CD14-positive monocyte (primary cell): Measurements from ENCODE around the gene FNDC1. TPM values are rescaled to one million over a fixed set of nuclear protein-coding genes. Genes with fewer than 3 reads are reported as not detected.

ENCODE experiments used
- DNase-seq, 3 donors: peaks; one replicate each; pipeline ENCODE4 v3.0.0-alpha.2; 2011 to 2022
- H2AFZ ChIP-seq: 2 replicates; pipeline ENCODE4 v1.6.0; 2012; ENCODE audit warnings: mild to moderate bottlenecking, low read depth, low read length, inconsistent platforms; ENCODE audit not compliant: insufficient read depth, poor library complexity, severe bottlenecking
- H3K27ac ChIP-seq, 2 donors: 1 replicate in 1 of 2; 2 replicates in 1 of 2; pipeline ENCODE4 v1.5.1; 2012 to 2013; ENCODE audit warnings: low read length in 2 of 2, control low read depth in 1 of 2, inconsistent platforms in 1 of 2, low read depth in 1 of 2, mild to moderate bottlenecking in 1 of 2
- H3K27me3 ChIP-seq, 2 donors: one replicate each; pipeline versions ENCODE4 v1.6.0 to v1.6.1; 2011 to 2013; ENCODE audit warnings: low read length in 2 of 2; ENCODE audit not compliant: control insufficient read depth in 2 of 2, insufficient read depth in 2 of 2
- H3K36me3 ChIP-seq, 2 donors: replicated peaks in 1 of 2; 1 replicate in 1 of 2; 2 replicates in 1 of 2; pipeline versions ENCODE4 v1.5.1 to v1.6.1; 2012 to 2013; ENCODE audit warnings: low read length in 2 of 2, control low read depth in 1 of 2, inconsistent platforms in 1 of 2, mild to moderate bottlenecking in 1 of 2; ENCODE audit not compliant: insufficient read depth in 2 of 2, control insufficient read depth in 1 of 2
- H3K4me1 ChIP-seq, 2 donors: 1 replicate in 1 of 2; 2 replicates in 1 of 2; pipeline versions ENCODE4 v1.5.1 to v1.6.1; 2012 to 2013; ENCODE audit warnings: low read length in 2 of 2, control low read depth in 1 of 2, inconsistent platforms in 1 of 2, mild to moderate bottlenecking in 1 of 2, moderate library complexity in 1 of 2; ENCODE audit not compliant: insufficient read depth in 2 of 2, control insufficient read depth in 1 of 2
- H3K4me2 ChIP-seq: replicated peaks from 2 replicates; pipeline ENCODE3; 2012; ENCODE audit warnings: low read length, moderate library complexity, mild to moderate bottlenecking; ENCODE audit not compliant: poor library complexity, severe bottlenecking; ENCODE audit errors: extremely low read depth
- H3K4me3 ChIP-seq, 3 experiments: fragments of 200-600 bp in 1 of 3; sonication (generic) in 1 of 3; replicated peaks in 1 of 3; 1 replicate in 2 of 3; 2 replicates in 1 of 3; pipeline ENCODE4 v1.5.1; 2011 to 2013; ENCODE audit warnings: low read length in 3 of 3, mild to moderate bottlenecking in 3 of 3, control low read depth in 2 of 3, low read depth in 2 of 3, inconsistent platforms in 1 of 3, moderate library complexity in 1 of 3
- H3K79me2 ChIP-seq: 2 replicates; pipeline ENCODE4 v1.6.0; 2012; ENCODE audit warnings: mild to moderate bottlenecking, control low read depth, inconsistent platforms, low read length, moderate library complexity; ENCODE audit not compliant: insufficient read depth
- H3K9ac ChIP-seq: 2 replicates; pipeline ENCODE4 v1.6.0; 2017; ENCODE audit warnings: low read length, mild to moderate bottlenecking; ENCODE audit not compliant: insufficient read depth, poor library complexity, severe bottlenecking
- H3K9me3 ChIP-seq, 2 donors: replicated peaks in 1 of 2; 1 replicate in 1 of 2; 2 replicates in 1 of 2; pipeline versions ENCODE4 v1.5.1 to v1.6.1; 2012 to 2013; ENCODE audit warnings: low read length in 2 of 2, control low read depth in 1 of 2; ENCODE audit not compliant: control insufficient read depth in 1 of 2, insufficient read depth in 1 of 2
- H4K20me1 ChIP-seq: 2 replicates; pipeline ENCODE4 v1.6.0; 2012; ENCODE audit warnings: mild to moderate bottlenecking, low read length, control low read depth, moderate library complexity; ENCODE audit not compliant: insufficient read depth
- H3K27ac Mint-ChIP-seq, 7 donors: one replicate each; pipeline ENCODE4 v1.8.0; 2020; ENCODE audit warnings: mild to moderate bottlenecking in 7 of 7, mixed read lengths in 7 of 7, moderate library complexity in 6 of 7, inconsistent platforms in 2 of 7
- H3K27me3 Mint-ChIP-seq, 3 donors: one replicate each; pipeline ENCODE4 v1.8.0; 2021 to 2022; ENCODE audit warnings: low read depth in 3 of 3, mild to moderate bottlenecking in 3 of 3, mixed read lengths in 3 of 3, moderate library complexity in 3 of 3, inconsistent platforms in 1 of 3
- H3K36me3 Mint-ChIP-seq, 2 donors: one replicate each; pipeline ENCODE4 v1.8.0; 2020; ENCODE audit warnings: mixed read lengths in 2 of 2, inconsistent platforms in 1 of 2, mild to moderate bottlenecking in 1 of 2
- H3K4me1 Mint-ChIP-seq: one replicate; pipeline ENCODE4 v1.8.0; 2020; ENCODE audit warnings: mild to moderate bottlenecking, mixed read lengths
- H3K4me3 Mint-ChIP-seq, 2 donors: one replicate each; pipeline ENCODE4 v1.8.0; 2020; ENCODE audit warnings: mild to moderate bottlenecking in 2 of 2, mixed read lengths in 2 of 2, moderate library complexity in 1 of 2
- H3K9me3 Mint-ChIP-seq, 7 donors: one replicate each; pipeline ENCODE4 v1.8.0; 2020 to 2022; ENCODE audit warnings: mixed read lengths in 7 of 7, mild to moderate bottlenecking in 6 of 7, moderate library complexity in 6 of 7, inconsistent platforms in 2 of 7
- CTCF ChIP-seq: fragments of 200-600 bp; IDR thresholded peaks from one replicate; pipeline ENCODE4 v1.8.0; 2022; ENCODE audit warnings: antibody characterized with exemption, mild to moderate bottlenecking
- WGBS: methylation state at CpG from one replicate; pipeline ENCODE4 v1.1.5; 2013; ENCODE audit warnings: missing lambda C conversion rate; ENCODE audit not compliant: insufficient coverage; 5-methylcytosine and 5-hydroxymethylcytosine counted together
- intact Hi-C, 2 donors: fragments of 100-400 bp; cut with micrococcal nuclease; formaldehyde crosslinking; loops; one replicate each; pipeline versions ENCODE4 v1.15.0 to v1.15.1; 2023
- polyA plus RNA-seq, 3 donors: library from polyadenylated mRNA; depleted of rRNA in 1 of 3; unstranded in 2 of 3; stranded (reverse) in 1 of 3; fragments of 300-500 nt in 2 of 3; fragments of >200 nt in 1 of 3; fragmentation: Illumina TruSeq in 2 of 3; gene quantifications; 1 replicate in 2 of 3; 2 replicates in 1 of 3; pipeline ENCODE4 v1.2.3, GENCODE V29; 2012 to 2021

FNDC1 gene
- polyA plus RNA-seq, 3 donors: not detected

GRCh38 chr6:159261995-159262394, 92.8 kb downstream of the FNDC1 start:
- H3K9ac ChIP-seq: no peak overlapping the region
- TF ChIP-seq CTCF: no peak
- no peaks in the 10 kb centered on the region for H3K4me1 ChIP-seq
- no peak overlapping the region for H3K4me3 ChIP-seq
- no peak overlapping the region for H2AFZ ChIP-seq
- no peaks in the 10 kb centered on the region for H3K79me2 ChIP-seq
- no peak overlapping the region for H3K4me2 ChIP-seq
- no peaks in the 10 kb centered on the region for H4K20me1 ChIP-seq
- Mint-ChIP-seq H3K4me1 (no peaks in the 10 kb centered on the region), H3K9me3 (no peaks in the 10 kb centered on the region), H3K36me3 (no peaks in the 10 kb centered on the region), H3K4me3 (no peak overlapping the region), H3K27ac (no peak overlapping the region), H3K27me3 (peaks cover 0 to 4% (median 0%) of the 10 kb centered on the region in 3 donors)
- H3K9me3 ChIP-seq: no peaks in the 10 kb centered on the region
- intact Hi-C loops: no loop called here
- no peaks in the 10 kb centered on the region for H3K27me3 ChIP-seq
- H3K36me3 ChIP-seq: no peaks in the 10 kb centered on the region
- DNase-seq: no peak
- H3K27ac ChIP-seq: no peak overlapping the region

DNA sequence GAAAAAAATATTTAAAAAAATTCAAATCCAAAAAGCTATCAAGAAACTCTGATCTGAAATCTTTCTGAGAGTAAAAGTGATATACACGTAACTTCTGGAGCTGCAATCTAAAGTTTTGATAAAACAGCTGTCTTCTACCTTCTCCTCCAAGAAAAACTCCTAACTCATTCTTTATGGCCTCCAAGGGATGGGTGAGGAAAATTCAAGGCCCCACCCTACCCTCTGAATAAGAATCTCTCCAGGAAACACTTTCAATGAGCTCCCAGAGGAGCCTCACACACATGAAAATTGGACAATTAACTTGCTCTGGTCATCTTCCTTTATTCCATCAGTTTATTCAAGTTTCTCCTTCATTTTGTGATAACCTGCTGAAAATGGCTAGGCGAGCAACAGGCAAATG, 93.4 kb downstream of the FNDC1 start:
- Histone ChIP-seq H3K27ac (no peak overlapping the region), H3K4me2 (no peak overlapping the region), H3K9ac (no peak overlapping the region), H2AFZ (no peak overlapping the region), H3K36me3 (no peaks in the 10 kb centered on the region), H3K9me3 (no peaks in the 10 kb centered on the region), H3K4me3 (no peak overlapping the region), H3K4me1 (no peaks in the 10 kb centered on the region), H4K20me1 (no peaks in the 10 kb centered on the region), H3K79me2 (no peaks in the 10 kb centered on the region), H3K27me3 (no peaks in the 10 kb centered on the region)
- Mint-ChIP-seq H3K9me3 (no peaks in the 10 kb centered on the region), H3K4me3 (no peak overlapping the region), H3K27me3 (peaks cover 0 to 4% (median 0%) of the 10 kb centered on the region in 3 donors), H3K4me1 (no peaks in the 10 kb centered on the region), H3K27ac (no peak overlapping the region), H3K36me3 (no peaks in the 10 kb centered on the region)
- no peak for TF ChIP-seq CTCF
- DNase-seq: no peak
- intact Hi-C loops: no loop called here
- WGBS: no CpG with 5 or more reads among the region's 2 CpGs
